Suppressor macrophage treated with lipopolysaccharide for 1 hour (primary cell): ENCODE data around the gene KIAA1549.
"Not testable (repeated sequence)": the region's sequence is repeated elsewhere in the genome, so short reads cannot be mapped to it uniquely, and the experiment has no call there.

Experiments used
- DNase-seq, 3 donors: peaks; one replicate each; pipeline ENCODE4 v3.0.0-alpha.2; 2020 to 2022

Gene KIAA1549

GRCh38 chr7:138940602-138941001, 40.6 kb downstream of the KIAA1549 start:
- DNase-seq: not testable (repeated sequence)

GRCh38 chr7:138937484-138937883, 43.7 kb downstream of the KIAA1549 start:
- no peak for DNase-seq

GRCh38 chr7:138935465-138936011, 45.7 kb downstream of the KIAA1549 start:
- DNase-seq: peak in 1 of 3 donors; percentile 4

GRCh38 chr7:138934861-138935260, 46.3 kb downstream of the KIAA1549 start:
- DNase-seq: no peak

- no peak for DNase-seq
Measured at GRCh38 chr7:138934367-138934766, 46.8 kb downstream of the KIAA1549 start.

GRCh38 chr7:138932870-138933269, 48.3 kb downstream of the KIAA1549 start:
- no peak for DNase-seq

GRCh38 chr7:138932427-138932826, 48.8 kb downstream of the KIAA1549 start:
- no peak for DNase-seq

- DNase-seq: no peak
Measured at GRCh38 chr7:138929969-138930368, 51.2 kb downstream of the KIAA1549 start.

GRCh38 chr7:138926241-138926612, 55.0 kb downstream of the KIAA1549 start:
- no peak for DNase-seq

- DNase-seq: no peak
Measured at GRCh38 chr7:138924501-138925225, 56.5 kb downstream of the KIAA1549 start.

- no peak for DNase-seq
Measured at GRCh38 chr7:138921277-138921676, 59.9 kb downstream of the KIAA1549 start.

- DNase-seq: no peak
Measured at GRCh38 chr7:138919911-138920310, 61.3 kb downstream of the KIAA1549 start.

GRCh38 chr7:138919216-138919615, 62.0 kb downstream of the KIAA1549 start:
- DNase-seq: no peak

GRCh38 chr7:138918756-138919155, 62.4 kb downstream of the KIAA1549 start:
- no peak for DNase-seq

- DNase-seq: no peak
Measured at GRCh38 chr7:138918176-138918575, 63.0 kb downstream of the KIAA1549 start.

- no peak for DNase-seq
Measured at GRCh38 chr7:138917771-138918170, 63.4 kb downstream of the KIAA1549 start.

GRCh38 chr7:138916731-138917130, 64.5 kb downstream of the KIAA1549 start:
- DNase-seq: no peak

- no peak for DNase-seq
Measured at GRCh38 chr7:138916275-138916674, 64.9 kb downstream of the KIAA1549 start.

GRCh38 chr7:138913783-138914182, 67.4 kb downstream of the KIAA1549 start:
- no peak for DNase-seq

- no peak for DNase-seq
Measured at GRCh38 chr7:138911007-138911406, 70.2 kb downstream of the KIAA1549 start.

- no peak for DNase-seq
Measured at GRCh38 chr7:138907850-138908249, 73.3 kb downstream of the KIAA1549 start.

- DNase-seq: no peak
Measured at GRCh38 chr7:138907201-138907847, 73.9 kb downstream of the KIAA1549 start.

- no peak for DNase-seq
Measured at GRCh38 chr7:138903859-138904435, 77.2 kb downstream of the KIAA1549 start.
